MM.1S (cell line): Measurements from ENCODE around the gene SPOCK1.

Source experiments
- DNase-seq: peaks from one replicate; pipeline ENCODE4 v3.0.0-alpha.2; 2015
- H2AFZ ChIP-seq: fragments of 300-600 bp; sonication (generic); 2 replicates; pipeline ENCODE4 v1.6.0; 2016; ENCODE audit warnings: antibody characterized with exemption, low read length
- H3F3A ChIP-seq: fragments of 300-600 bp; sonication (generic); 2 replicates; pipeline ENCODE4 v1.6.1; 2016; ENCODE audit warnings: mild to moderate bottlenecking, antibody characterized with exemption, low read length, moderate library complexity, mixed read lengths; ENCODE audit not compliant: insufficient read depth
- H3K27ac ChIP-seq: fragments of 300-600 bp; sonication (generic); 2 replicates; pipeline ENCODE4 v1.5.1; 2016; ENCODE audit warnings: mild to moderate bottlenecking, low read length
- H3K27me3 ChIP-seq: fragments of 300-600 bp; sonication (generic); replicated peaks from 2 replicates; pipeline ENCODE4 v1.6.0; 2016; ENCODE audit warnings: low read length; ENCODE audit not compliant: insufficient read depth
- H3K36me3 ChIP-seq: fragments of 300-600 bp; sonication (generic); replicated peaks from 2 replicates; pipeline ENCODE4 v1.6.1; 2016; ENCODE audit warnings: mild to moderate bottlenecking, low read length, mixed read lengths; ENCODE audit not compliant: insufficient read depth
- H3K4me1 ChIP-seq: fragments of 300-600 bp; sonication (generic); 2 replicates; pipeline ENCODE4 v1.6.1; 2016; ENCODE audit warnings: low read length, mixed read lengths
- H3K4me2 ChIP-seq: fragments of 300-600 bp; sonication (generic); 2 replicates; pipeline ENCODE4 v1.6.0; 2016; ENCODE audit warnings: low read depth, low read length
- H3K4me3 ChIP-seq: fragments of 300-600 bp; sonication (generic); 2 replicates; pipeline ENCODE4 v1.5.1; 2016; ENCODE audit warnings: low read length, mixed read lengths
- H3K79me2 ChIP-seq: fragments of 300-600 bp; sonication (generic); 2 replicates; pipeline ENCODE4 v1.6.1; 2016; ENCODE audit warnings: mixed run types, low read length, mixed read lengths
- H3K9ac ChIP-seq: fragments of 300-600 bp; sonication (generic); 2 replicates; pipeline ENCODE4 v1.6.1; 2016; ENCODE audit warnings: low read length, mixed read lengths
- H3K9me2 ChIP-seq: fragments of 300-600 bp; sonication (generic); replicated peaks from 2 replicates; pipeline ENCODE4 v1.6.1; 2016; ENCODE audit warnings: mild to moderate bottlenecking, low read length, mixed read lengths; ENCODE audit not compliant: insufficient read depth
- H3K9me3 ChIP-seq: fragments of 300-600 bp; sonication (generic); replicated peaks from 2 replicates; pipeline ENCODE4 v1.6.1; 2016; ENCODE audit warnings: mild to moderate bottlenecking, low read length, mixed read lengths; ENCODE audit not compliant: insufficient read depth
- H4K20me1 ChIP-seq: fragments of 300-600 bp; sonication (generic); 2 replicates; pipeline ENCODE4 v1.6.1; 2016; ENCODE audit warnings: mild to moderate bottlenecking, low read length, moderate library complexity, mixed read lengths; ENCODE audit not compliant: insufficient read depth
- EZH2 ChIP-seq: fragments of 300-600 bp; sonication (generic); optimal IDR thresholded peaks from 2 replicates; pipeline ENCODE3; 2017; ENCODE audit warnings: low read depth, mild to moderate bottlenecking, antibody characterized with exemption, low read length, mixed read lengths
- EZH2phosphoT487 ChIP-seq: fragments of 300-600 bp; sonication (generic); IDR thresholded peaks from 2 replicates; pipeline ENCODE4 v1.6.1; 2018; ENCODE audit warnings: antibody characterized with exemption, low read length
- TF ChIP-seq, protein P1 (sequence below): fragments of 300-600 bp; sonication (generic); IDR thresholded peaks from 2 replicates; pipeline ENCODE4 v1.5.1; 2016; ENCODE audit warnings: antibody characterized with exemption, low read length, mixed read lengths

SPOCK1 gene

DNA sequence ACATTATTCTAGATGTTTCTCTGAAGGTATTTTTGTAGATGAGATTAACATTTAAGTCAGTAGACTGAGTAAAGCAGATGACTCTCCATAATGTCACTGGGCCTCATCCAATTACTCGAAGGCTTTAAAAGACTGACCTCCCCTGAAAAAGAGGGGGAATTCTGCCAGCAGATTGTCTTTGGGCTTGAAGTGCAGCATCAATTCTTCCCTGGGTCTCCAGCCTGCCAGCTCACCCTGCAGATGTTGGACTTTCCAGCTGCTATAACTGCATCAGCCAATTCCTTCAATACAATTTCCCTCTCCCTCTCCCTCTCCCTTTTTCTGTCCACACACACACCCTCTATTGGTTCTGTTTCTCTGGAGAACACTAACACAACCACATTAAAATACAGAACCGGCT, 472.8 kb downstream of the SPOCK1 start:
- no peak overlapping the region for H3K9ac ChIP-seq
- TF ChIP-seq EZH2phosphoT487 (no peak), EZH2 (no peak)
- TF ChIP-seq, protein P1, sequence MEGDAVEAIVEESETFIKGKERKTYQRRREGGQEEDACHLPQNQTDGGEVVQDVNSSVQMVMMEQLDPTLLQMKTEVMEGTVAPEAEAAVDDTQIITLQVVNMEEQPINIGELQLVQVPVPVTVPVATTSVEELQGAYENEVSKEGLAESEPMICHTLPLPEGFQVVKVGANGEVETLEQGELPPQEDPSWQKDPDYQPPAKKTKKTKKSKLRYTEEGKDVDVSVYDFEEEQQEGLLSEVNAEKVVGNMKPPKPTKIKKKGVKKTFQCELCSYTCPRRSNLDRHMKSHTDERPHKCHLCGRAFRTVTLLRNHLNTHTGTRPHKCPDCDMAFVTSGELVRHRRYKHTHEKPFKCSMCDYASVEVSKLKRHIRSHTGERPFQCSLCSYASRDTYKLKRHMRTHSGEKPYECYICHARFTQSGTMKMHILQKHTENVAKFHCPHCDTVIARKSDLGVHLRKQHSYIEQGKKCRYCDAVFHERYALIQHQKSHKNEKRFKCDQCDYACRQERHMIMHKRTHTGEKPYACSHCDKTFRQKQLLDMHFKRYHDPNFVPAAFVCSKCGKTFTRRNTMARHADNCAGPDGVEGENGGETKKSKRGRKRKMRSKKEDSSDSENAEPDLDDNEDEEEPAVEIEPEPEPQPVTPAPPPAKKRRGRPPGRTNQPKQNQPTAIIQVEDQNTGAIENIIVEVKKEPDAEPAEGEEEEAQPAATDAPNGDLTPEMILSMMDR, result no peak
- H3K4me1 ChIP-seq, result no peaks in the 10 kb centered on the region
- H3K4me3 ChIP-seq, result no peak overlapping the region
- no peaks in the 10 kb centered on the region for H3K79me2 ChIP-seq
- H3K9me3 ChIP-seq, result no peaks in the 10 kb centered on the region
- no peaks in the 10 kb centered on the region for H4K20me1 ChIP-seq
- no peaks in the 10 kb centered on the region for H3K36me3 ChIP-seq
- no peak for DNase-seq
- no peak overlapping the region for H3K4me2 ChIP-seq
- no peaks in the 10 kb centered on the region for H3F3A ChIP-seq
- H3K27me3 ChIP-seq, result no peaks in the 10 kb centered on the region
- H2AFZ ChIP-seq, result no peak overlapping the region
- H3K27ac ChIP-seq, result no peak overlapping the region
- no peaks in the 10 kb centered on the region for H3K9me2 ChIP-seq

- H3K9me2 ChIP-seq, result no peaks in the 10 kb centered on the region
- no peaks in the 10 kb centered on the region for H4K20me1 ChIP-seq
- no peaks in the 10 kb centered on the region for H3K9me3 ChIP-seq
- no peak overlapping the region for H3K4me2 ChIP-seq
- no peak overlapping the region for H3K4me3 ChIP-seq
- H3K27ac ChIP-seq, result no peak overlapping the region
- no peaks in the 10 kb centered on the region for H3K4me1 ChIP-seq
- no peaks in the 10 kb centered on the region for H3F3A ChIP-seq
- H3K27me3 ChIP-seq, result no peaks in the 10 kb centered on the region
- no peaks in the 10 kb centered on the region for H3K79me2 ChIP-seq
- no peak overlapping the region for H3K9ac ChIP-seq
- DNase-seq, result no peak
- no peak overlapping the region for H2AFZ ChIP-seq
- no peaks in the 10 kb centered on the region for H3K36me3 ChIP-seq
- no peak for TF ChIP-seq EZH2
- no peak for TF ChIP-seq EZH2phosphoT487
- TF ChIP-seq, protein P1, result no peak
Measured at GRCh38 chr5:137024044-137024443, 475.1 kb downstream of the SPOCK1 start.

DNA sequence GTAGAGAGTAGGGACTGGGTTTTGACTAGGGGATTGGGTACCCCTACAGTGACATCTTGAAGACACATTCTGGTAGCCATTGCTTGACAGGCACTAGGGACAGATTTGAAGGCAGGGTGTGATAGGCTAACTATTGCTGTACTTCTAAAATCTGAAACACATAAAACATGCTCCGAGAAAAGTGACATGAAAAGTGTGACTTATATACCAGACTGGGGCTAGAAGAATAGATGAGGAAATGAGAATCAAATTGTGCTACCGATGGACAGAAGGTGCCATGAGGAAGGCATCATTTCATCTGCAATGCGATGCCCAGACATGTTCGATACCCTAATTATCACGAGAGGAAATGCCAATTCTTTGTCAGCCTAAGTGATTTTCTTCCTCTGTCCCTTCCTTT, 475.8 kb downstream of the SPOCK1 start:
- H3K4me1 ChIP-seq, result no peaks in the 10 kb centered on the region
- no peak for DNase-seq
- H3K4me3 ChIP-seq, result no peak overlapping the region
- H3K79me2 ChIP-seq, result no peaks in the 10 kb centered on the region
- no peaks in the 10 kb centered on the region for H3K9me2 ChIP-seq
- H3K36me3 ChIP-seq, result no peaks in the 10 kb centered on the region
- no peak overlapping the region for H3K9ac ChIP-seq
- no peaks in the 10 kb centered on the region for H3F3A ChIP-seq
- H3K4me2 ChIP-seq, result no peak overlapping the region
- H2AFZ ChIP-seq, result no peak overlapping the region
- TF ChIP-seq, protein P1, result no peak
- H3K9me3 ChIP-seq, result no peaks in the 10 kb centered on the region
- no peaks in the 10 kb centered on the region for H4K20me1 ChIP-seq
- no peak overlapping the region for H3K27ac ChIP-seq
- no peaks in the 10 kb centered on the region for H3K27me3 ChIP-seq
